Neural crest cell (in vitro differentiated cells): ENCODE data around the gene CNR2. TPM values are rescaled to one million over a fixed set of nuclear protein-coding genes. Genes with fewer than 3 reads are reported as not detected.
A peak's percentile ranks its signal among the peaks of the same experiment; 100 is the strongest.
"Not testable (repeated sequence)": the region's sequence is repeated elsewhere in the genome, so short reads cannot be mapped to it uniquely, and the experiment has no call there.

ENCODE experiments used
- DNase-seq: peaks from one replicate; pipeline ENCODE4 v3.0.0; 2021; ENCODE audit warnings: low read depth, mixed read lengths, low spot score
- H3K27ac Mint-ChIP-seq: one replicate; pipeline ENCODE4 v1.8.0; 2021; ENCODE audit warnings: mild to moderate bottlenecking, mixed read lengths; ENCODE audit not compliant: unreplicated experiment
- H3K27me3 Mint-ChIP-seq: 2 replicates; pipeline ENCODE4 v1.8.0; 2021; ENCODE audit warnings: low read depth, mild to moderate bottlenecking, mixed read lengths
- H3K36me3 Mint-ChIP-seq: 2 replicates; pipeline ENCODE4 v1.8.0; 2021; ENCODE audit warnings: low read depth, mild to moderate bottlenecking, mixed read lengths
- H3K4me1 Mint-ChIP-seq: 2 replicates; pipeline ENCODE4 v1.8.0; 2021; ENCODE audit warnings: mixed read lengths
- H3K4me3 Mint-ChIP-seq: one replicate; pipeline ENCODE4 v1.8.0; 2021; ENCODE audit warnings: mild to moderate bottlenecking, mixed read lengths
- H3K9me3 Mint-ChIP-seq: 2 replicates; pipeline ENCODE4 v1.8.0; 2021; ENCODE audit warnings: mixed read lengths
- total RNA-seq: library from RNA; stranded (reverse); gene quantifications from 2 replicates; pipeline ENCODE4 v1.2.1, GENCODE V29; 2021
- TF ChIP-seq, protein P1 (sequence below): fragments of 200-600 bp; sonication (generic); conservative IDR thresholded peaks from 2 replicates; pipeline ENCODE4 v1.5.0; 2021; ENCODE audit warnings: antibody characterized with exemption, mild to moderate bottlenecking

The CNR2 gene
- total RNA-seq, 1 donor from 2014 or later, result not detected

DNA sequence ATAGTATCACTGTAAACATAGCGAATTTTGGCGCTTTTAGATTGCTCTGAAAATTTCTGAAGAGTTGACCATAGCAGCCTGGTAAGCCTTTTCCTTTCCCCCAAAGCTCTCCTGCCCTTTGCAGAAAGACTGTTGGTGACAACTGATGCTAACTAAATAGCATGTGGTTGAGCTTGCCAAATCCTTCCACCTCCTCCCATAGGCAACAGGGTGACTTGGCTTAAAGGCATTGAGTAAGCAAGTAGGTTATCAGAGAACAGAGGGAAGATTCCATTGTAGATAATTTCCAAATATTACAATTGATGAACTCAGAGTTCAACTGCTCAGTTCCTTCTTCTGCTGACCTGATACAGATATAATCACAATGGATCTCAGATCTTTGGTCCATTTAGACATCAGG, 68.0 kb downstream of the CNR2 start:
- Mint-ChIP-seq H3K27me3 (peaks cover 18% of the 10 kb centered on the region), H3K36me3 (peaks cover 16% of the 10 kb centered on the region), H3K4me3 (no peak overlapping the region), H3K27ac (no peak overlapping the region), H3K4me1 (no peaks in the 10 kb centered on the region), H3K9me3 (peaks cover 4% of the 10 kb centered on the region)
- TF ChIP-seq, protein P1, sequence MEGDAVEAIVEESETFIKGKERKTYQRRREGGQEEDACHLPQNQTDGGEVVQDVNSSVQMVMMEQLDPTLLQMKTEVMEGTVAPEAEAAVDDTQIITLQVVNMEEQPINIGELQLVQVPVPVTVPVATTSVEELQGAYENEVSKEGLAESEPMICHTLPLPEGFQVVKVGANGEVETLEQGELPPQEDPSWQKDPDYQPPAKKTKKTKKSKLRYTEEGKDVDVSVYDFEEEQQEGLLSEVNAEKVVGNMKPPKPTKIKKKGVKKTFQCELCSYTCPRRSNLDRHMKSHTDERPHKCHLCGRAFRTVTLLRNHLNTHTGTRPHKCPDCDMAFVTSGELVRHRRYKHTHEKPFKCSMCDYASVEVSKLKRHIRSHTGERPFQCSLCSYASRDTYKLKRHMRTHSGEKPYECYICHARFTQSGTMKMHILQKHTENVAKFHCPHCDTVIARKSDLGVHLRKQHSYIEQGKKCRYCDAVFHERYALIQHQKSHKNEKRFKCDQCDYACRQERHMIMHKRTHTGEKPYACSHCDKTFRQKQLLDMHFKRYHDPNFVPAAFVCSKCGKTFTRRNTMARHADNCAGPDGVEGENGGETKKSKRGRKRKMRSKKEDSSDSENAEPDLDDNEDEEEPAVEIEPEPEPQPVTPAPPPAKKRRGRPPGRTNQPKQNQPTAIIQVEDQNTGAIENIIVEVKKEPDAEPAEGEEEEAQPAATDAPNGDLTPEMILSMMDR, result no peak
- no peak for DNase-seq

DNA sequence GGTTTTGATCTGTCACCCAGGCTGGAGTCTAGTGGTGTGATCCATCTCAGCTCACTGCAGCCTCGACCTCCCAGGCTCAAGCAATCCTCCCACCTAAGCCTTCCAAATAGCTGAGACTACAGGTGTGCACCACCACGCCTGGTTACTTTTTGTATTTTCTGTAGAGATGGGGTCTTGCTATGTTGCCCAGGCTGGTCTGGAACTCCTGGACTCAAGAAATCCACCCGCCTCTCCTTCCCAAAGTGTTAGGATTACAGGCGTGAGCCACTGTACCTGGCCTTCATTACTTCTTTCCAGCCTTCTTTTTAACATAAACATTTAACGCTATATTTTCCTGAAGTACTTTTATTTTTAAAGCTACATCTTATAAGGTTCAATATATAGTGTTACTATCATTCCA, 69.5 kb downstream of the CNR2 start:
- TF ChIP-seq, protein P1, result no peak
- H3K27me3 Mint-ChIP-seq, result peaks cover 19% of the 10 kb centered on the region
- H3K27ac Mint-ChIP-seq, result no peak overlapping the region
- H3K4me3 Mint-ChIP-seq, result no peak overlapping the region
- H3K4me1 Mint-ChIP-seq, result peaks cover under 1% of the 10 kb centered on the region
- no peak for DNase-seq
- H3K36me3 Mint-ChIP-seq, result peaks cover 16% of the 10 kb centered on the region
- peaks cover 4% of the 10 kb centered on the region for H3K9me3 Mint-ChIP-seq

DNA sequence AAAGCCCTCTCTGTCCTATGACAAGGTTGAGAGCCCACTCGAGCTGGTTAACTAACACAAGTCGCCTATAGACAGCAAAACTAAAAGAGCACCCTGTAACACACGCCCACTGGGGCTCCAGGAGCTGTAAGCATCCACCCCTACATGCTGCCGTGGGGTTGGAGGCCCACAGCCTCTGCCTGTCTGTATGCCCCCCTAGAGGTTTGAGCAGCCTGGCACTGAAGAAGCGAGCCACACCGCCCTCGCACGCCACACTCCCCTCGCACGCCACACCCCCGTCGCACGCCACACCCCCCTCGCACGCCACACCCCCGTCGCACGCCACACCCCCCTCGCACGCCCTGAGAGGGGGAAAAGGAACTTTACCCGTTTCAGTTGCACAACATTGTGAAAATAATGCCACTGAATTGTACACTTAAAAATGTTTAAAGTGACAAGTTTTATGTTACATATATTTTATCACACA, 74.7 kb downstream of the CNR2 start:
- Mint-ChIP-seq H3K4me3 (peak overlapping the region; percentile 84), H3K27ac (no peak overlapping the region), H3K9me3 (no peaks in the 10 kb centered on the region), H3K4me1 (peaks cover 11% of the 10 kb centered on the region), H3K27me3 (peaks cover 42% of the 10 kb centered on the region), H3K36me3 (no peaks in the 10 kb centered on the region)
- TF ChIP-seq, protein P1, result no peak
- peak; percentile 50 for DNase-seq

DNA sequence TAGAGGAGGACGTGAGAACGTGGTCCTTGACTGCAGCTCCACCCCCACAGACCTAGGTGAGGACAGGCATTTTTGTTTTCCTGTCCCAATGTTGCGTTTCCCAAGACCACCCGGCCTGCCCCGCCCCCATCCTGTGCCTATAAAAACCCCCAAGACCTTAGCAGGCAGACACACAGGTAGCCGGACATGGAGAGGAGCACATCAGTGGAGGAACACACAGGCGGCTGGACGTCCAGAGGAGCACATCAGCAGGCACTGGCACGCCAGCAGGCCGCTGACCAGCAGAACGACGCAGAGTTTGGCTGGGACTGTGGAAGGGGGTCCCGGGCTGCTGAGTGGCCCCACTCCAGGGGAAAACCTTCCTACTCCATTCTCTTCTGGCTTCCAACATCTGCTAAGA, 75.3 kb downstream of the CNR2 start:
- H3K27me3 Mint-ChIP-seq, result peaks cover 42% of the 10 kb centered on the region
- no peaks in the 10 kb centered on the region for H3K36me3 Mint-ChIP-seq
- peaks cover 11% of the 10 kb centered on the region for H3K4me1 Mint-ChIP-seq
- no peak overlapping the region for H3K27ac Mint-ChIP-seq
- peak overlapping the region; percentile 84 for H3K4me3 Mint-ChIP-seq
- no peaks in the 10 kb centered on the region for H3K9me3 Mint-ChIP-seq
- TF ChIP-seq, protein P1, result no peak
- no peak for DNase-seq

DNA sequence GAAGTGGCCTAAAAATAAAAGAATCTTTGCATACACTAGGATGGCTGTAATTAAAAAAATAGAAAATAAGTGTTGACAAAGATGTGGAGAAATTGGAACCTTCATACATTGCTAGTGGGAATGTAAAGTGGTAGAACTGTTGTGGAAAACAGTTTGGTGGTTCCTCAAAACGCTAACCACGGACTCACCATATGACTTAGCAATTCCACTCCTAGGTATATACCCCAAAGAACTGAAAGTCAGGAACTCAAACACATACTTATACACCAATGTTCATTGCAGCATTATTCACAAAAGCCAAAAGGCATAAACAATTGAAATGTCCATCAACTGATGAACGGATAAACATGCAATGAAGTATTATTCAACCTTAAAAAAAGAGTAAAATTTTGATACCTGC, 77.1 kb downstream of the CNR2 start:
- TF ChIP-seq, protein P1, result no peak
- Mint-ChIP-seq H3K36me3 (no peaks in the 10 kb centered on the region), H3K27me3 (peaks cover 38% of the 10 kb centered on the region), H3K27ac (no peak overlapping the region), H3K4me3 (no peak overlapping the region), H3K9me3 (no peaks in the 10 kb centered on the region), H3K4me1 (peaks cover 11% of the 10 kb centered on the region)
- DNase-seq, result no peak

DNA sequence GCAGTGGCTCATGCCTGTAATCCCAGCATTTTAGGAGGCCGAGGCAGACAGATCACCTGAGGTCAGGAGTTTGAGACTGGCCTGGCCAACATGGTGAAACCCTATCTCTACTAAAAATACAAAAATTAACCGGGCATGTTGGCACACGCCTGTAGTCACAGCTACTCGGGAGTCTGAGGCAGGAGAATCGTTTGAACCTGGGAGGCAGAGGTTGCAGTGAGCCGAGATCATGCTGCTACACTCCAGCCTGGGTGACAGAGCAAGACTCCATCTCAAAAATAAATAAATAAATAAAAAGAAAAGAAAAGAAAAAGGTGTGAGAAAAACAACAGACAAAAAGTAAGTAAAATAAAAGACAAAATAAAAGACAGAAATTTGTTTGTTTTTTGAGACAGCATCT, 79.0 kb downstream of the CNR2 start:
- H3K9me3 Mint-ChIP-seq, H3K36me3 Mint-ChIP-seq, H3K27ac Mint-ChIP-seq, H3K4me3 Mint-ChIP-seq, DNase-seq: not testable (repeated sequence)
- H3K4me1 Mint-ChIP-seq, result peaks cover 11% of the 10 kb centered on the region
- H3K27me3 Mint-ChIP-seq, result peaks cover 38% of the 10 kb centered on the region
